Fibroblast of lung (primary cell): ENCODE measurements around the gene CPZ.

Experiments
- CTCF ChIP-seq, 2 donors: IDR thresholded peaks in 1 of 2; conservative IDR thresholded peaks in 1 of 2; 1 replicate in 1 of 2; 2 replicates in 1 of 2; pipeline ENCODE4 v1.5.1; 2011 to 2012; ENCODE audit warnings: low read length in 2 of 2, control low read depth in 1 of 2, inconsistent platforms in 1 of 2, low read depth in 1 of 2, mild to moderate bottlenecking in 1 of 2
- EZH2 ChIP-seq: IDR thresholded peaks from 2 replicates; pipeline ENCODE4 v1.5.1; 2012; ENCODE audit warnings: low read length, control low read depth, mild to moderate bottlenecking; ENCODE audit errors: missing control alignments

GRCh38 chr4:8581094-8581861 lies 11.3 kb upstream of the CPZ start:
- TF ChIP-seq CTCF (conservative IDR thresholded peaks at IDR 0.05 in 1 of 2, IDR thresholded peaks at IDR 0.05 in 1 of 2; ENCODE audit: low read depth in 1 of 2, low read length in 2 of 2) (no peak), EZH2 (no peak)
